Body of pancreas (tissue), 4 donors: ENCODE measurements around the gene DENND4B. TPM values are rescaled to one million over a fixed set of nuclear protein-coding genes. Genes with fewer than 3 reads are reported as not detected.

ENCODE experiments used
- ATAC-seq: fragments of 150-250 bp; one replicate; pipeline ENCODE4 v1.9.1; 2016
- DNase-seq, 4 donors: peaks; one replicate each; pipeline ENCODE4 v3.0.0-alpha.2; 2019
- H3K27ac ChIP-seq, 4 donors: fragments of 200-600 bp; sonication (generic); 1 replicate in 3 of 4; 2 replicates in 1 of 4; pipeline versions ENCODE4 v1.5.1 to v1.6.1; 2016 to 2019; ENCODE audit warnings: mild to moderate bottlenecking in 1 of 4, mixed read lengths in 1 of 4, moderate library complexity in 1 of 4
- H3K27me3 ChIP-seq, 2 donors: fragments of 200-600 bp; sonication (generic); one replicate each; pipeline ENCODE4 v1.6.0; 2016; ENCODE audit warnings: mild to moderate bottlenecking in 1 of 2
- H3K36me3 ChIP-seq, 2 donors: fragments of 200-600 bp; sonication (generic); replicated peaks in 1 of 2; 2 replicates each; pipeline ENCODE4 v1.5.1; 2016; ENCODE audit warnings: low read depth in 2 of 2; ENCODE audit not compliant: insufficient read depth in 1 of 2
- H3K4me1 ChIP-seq: fragments of 200-600 bp; sonication (generic); one replicate; pipeline ENCODE4 v1.6.0; 2016
- H3K4me3 ChIP-seq, 2 donors: fragments of 200-600 bp; sonication (generic); 1 replicate in 1 of 2; 2 replicates in 1 of 2; pipeline ENCODE4 v1.5.1; 2016 to 2019
- H3K9me3 ChIP-seq, 3 donors: fragments of 200-600 bp; sonication (generic); 1 replicate in 2 of 3; 2 replicates in 1 of 3; pipeline ENCODE4 v1.5.1; 2016
- CTCF ChIP-seq, 7 experiments: fragments of 450-650 bp in 4 of 7; fragments of 200-600 bp in 3 of 7; sonication (generic) in 3 of 7; IDR thresholded peaks; one replicate each; pipeline ENCODE4 v1.5.1; 2016 to 2019; ENCODE audit warnings: antibody characterized with exemption in 7 of 7
- POLR2A ChIP-seq, 3 donors: fragments of 450-650 bp; IDR thresholded peaks; one replicate each; pipeline ENCODE4 v1.6.1; 2016; ENCODE audit warnings: antibody characterized with exemption in 3 of 3, mild to moderate bottlenecking in 2 of 3
- WGBS, 2 donors: methylation state at CpG; one replicate each; pipeline ENCODE4 v1.1.5; 2017; 5-methylcytosine and 5-hydroxymethylcytosine counted together
- intact Hi-C: fragments of 100-400 bp; cut with DNase I; formaldehyde crosslinking; loops from one replicate; pipeline ENCODE4 v1.15.1; 2023
- total RNA-seq, 2 donors: library from RNA; depleted of rRNA; stranded (reverse); fragments of >200 nt; gene quantifications; one replicate each; pipeline ENCODE4 v1.1.0, GENCODE V29; 2016

DENND4B gene
- total RNA-seq, 2 donors from 2014 or later: 33.2 to 54.7 TPM

- intact Hi-C loops: no loop called here
- Histone ChIP-seq H3K9me3 (no peaks in the 10 kb centered on the region), H3K36me3 (peaks cover 0 to 4% of the 10 kb centered on the region in 2 donors), H3K27me3 (no peaks in the 10 kb centered on the region), H3K27ac (peak within 1 kb of the TSS; percentile 74 to 89 (median 82)), H3K4me3 (peak within 1 kb of the TSS; percentile 75 to 97), H3K4me1 (peaks cover 54% of the 10 kb centered on the region)
- peak; percentile 29 to 81 (median 69) for TF ChIP-seq POLR2A (IDR thresholded peaks at IDR 0.05)
- TF ChIP-seq CTCF (IDR thresholded peaks at IDR 0.05): peak in 1 of 7 experiments; percentile 10
- 0% methylated on average over 53 to 74 of the region's 75 CpGs for whole genome bisulfite sequencing, 2 donors
- peak; percentile 98 to 99 (median 99) for DNase-seq
- ATAC-seq: peak; percentile 89
These were observed 11.8 kb upstream of the DENND4B start, which contains the start of gene CRTC2 for GRCh38 chr1:153958111-153958960. TSS of gene CRTC2 (minus strand) at chr1:153958612. CDS start at chr1:153958497, 115 bp downstream.

- no peaks in the 10 kb centered on the region for H3K27me3 ChIP-seq
- intact Hi-C loops: no loop called here
- ATAC-seq: no peak
- H3K27ac ChIP-seq: peak overlapping the region; percentile 74 to 89 (median 82)
- TF ChIP-seq CTCF (IDR thresholded peaks at IDR 0.05): no peak
- DNase-seq: no peak
- no peaks in the 10 kb centered on the region for H3K9me3 ChIP-seq
- peak overlapping the region; percentile 75 to 97 for H3K4me3 ChIP-seq
- WGBS, 2 donors: 1 to 2% methylated on average over 13 of the region's 13 CpGs
- peaks cover 52% of the 10 kb centered on the region for H3K4me1 ChIP-seq
- H3K36me3 ChIP-seq: peaks cover 0 to 4% of the 10 kb centered on the region in 2 donors
These were observed 11.2 kb upstream of the DENND4B start for GRCh38 chr1:153957744-153958110.

- intact Hi-C loops: no loop called here
- no peak for DNase-seq
- peaks cover 47% of the 10 kb centered on the region for H3K4me1 ChIP-seq
These were observed 10.6 kb upstream of the DENND4B start for GRCh38 chr1:153956997-153957715.

GRCh38 chr1:153954826-153955225 lies 8.3 kb upstream of the DENND4B start:
- ATAC-seq (no peak), DNase-seq (no peak)
- TF ChIP-seq CTCF (IDR thresholded peaks at IDR 0.05) (no peak), POLR2A (IDR thresholded peaks at IDR 0.05) (no peak)
- H3K27ac ChIP-seq: no peak overlapping the region
- no peaks in the 10 kb centered on the region for H3K9me3 ChIP-seq
- H3K36me3 ChIP-seq: peaks cover 0 to 13% of the 10 kb centered on the region in 2 donors
- no peaks in the 10 kb centered on the region for H3K27me3 ChIP-seq
- intact Hi-C loops: no loop called here
- 91 to 100% methylated on average over 3 to 10 of the region's 10 CpGs for WGBS, 2 donors
- H3K4me3 ChIP-seq: no peak overlapping the region
- peaks cover 34% of the 10 kb centered on the region for H3K4me1 ChIP-seq

More at GRCh38 chr1:153956997-153957715, 10.6 kb upstream of the DENND4B start:
- TF ChIP-seq POLR2A (IDR thresholded peaks at IDR 0.05) (no peak), CTCF (IDR thresholded peaks at IDR 0.05) (no peak)
- Histone ChIP-seq H3K9me3 (no peaks in the 10 kb centered on the region), H3K4me3 (peak overlapping the region; percentile 75 to 97), H3K27ac (peak overlapping the region in 3 of 4 donors; percentile 79 to 89 (median 86)), H3K27me3 (no peaks in the 10 kb centered on the region), H3K36me3 (peaks cover 0 to 6% of the 10 kb centered on the region in 2 donors)
- WGBS, 2 donors: 23 to 28% methylated on average over 6 of the region's 6 CpGs
- no peak for ATAC-seq
